HepG2 (cell line): Measurements from ENCODE around the gene USF2. TPM values are rescaled to one million over a fixed set of nuclear protein-coding genes. Genes with fewer than 3 reads are reported as not detected.

Source experiments
- ATAC-seq: fragments of 200-7000 bp; cut with Tn5 transposase; 3 replicates; pipeline ENCODE4 v1.9.1; 2020; ENCODE audit warnings: mild to moderate bottlenecking, moderate library complexity
- BruUV-seq: library from RNA; stranded (reverse); fragments of 400-500 nt; replicated peaks from 2 replicates; lab custom pipeline; 2021; lab: Mats Ljungman, UMichigan
- CTCF ChIA-PET: fragments of 300-600 bp; formaldehyde crosslinking; extraction: SDS; loops from one replicate; lab custom pipeline; 2021; ENCODE audit warnings: low total read pairs, inconsistent platforms, low intra/inter-chr PET ratio; lab: Yijun Ruan, JAX
- POLR2A ChIA-PET: fragments of 350-600 bp; sonication (Branson Sonifier 250); formaldehyde crosslinking; loops from one replicate; lab custom pipeline; 2020; ENCODE audit warnings: antibody characterized with exemption, inconsistent platforms; lab: Yijun Ruan, JAX
- DNase-seq: peaks from one replicate; pipeline ENCODE4 v3.0.0-alpha.2; 2015; ENCODE audit warnings: low spot score
- FAIRE-seq: peaks from 3 replicates; lab custom pipeline; 2011; peaks lifted over from hg19 to GRCh38; lab: Jason Lieb, UNC
- H2AFZ ChIP-seq: one replicate; pipeline ENCODE4 v1.6.1; 2011; ENCODE audit warnings: low read length, inconsistent platforms
- H3K27ac ChIP-seq: fragments of 300-600 bp; 3 replicates; pipeline ENCODE4 v1.8.0; 2011; ENCODE audit warnings: mixed run types, mild to moderate bottlenecking, mixed read lengths, low read length, inconsistent platforms; ENCODE audit not compliant: insufficient read depth; ENCODE audit errors: extremely low read length
- H3K27me3 ChIP-seq, 2 experiments: fragments of 200-600 bp in 1 of 2; 2 replicates in 1 of 2; 3 replicates in 1 of 2; pipeline versions ENCODE4 v1.6.0 to v1.8.0; 2011; ENCODE audit warnings: low read length in 2 of 2, mild to moderate bottlenecking in 2 of 2, moderate library complexity in 2 of 2, inconsistent platforms in 1 of 2; ENCODE audit not compliant: insufficient read depth in 2 of 2, control insufficient read depth in 1 of 2
- H3K36me3 ChIP-seq, 2 experiments: fragments of 200-600 bp in 1 of 2; replicated peaks in 1 of 2; 2 replicates in 1 of 2; 3 replicates in 1 of 2; pipeline versions ENCODE4 v1.5.1 to v1.8.0; 2011; ENCODE audit warnings: low read length in 2 of 2, inconsistent platforms in 1 of 2; ENCODE audit not compliant: insufficient read depth in 2 of 2, control insufficient read depth in 1 of 2
- H3K4me1 ChIP-seq: 2 replicates; pipeline ENCODE4 v1.5.1; 2012; ENCODE audit warnings: low read length, inconsistent platforms; ENCODE audit not compliant: insufficient read depth
- H3K4me2 ChIP-seq: 2 replicates; pipeline ENCODE4 v1.6.0; 2011; ENCODE audit warnings: low read depth, low read length, inconsistent platforms
- H3K4me3 ChIP-seq, 3 experiments: fragments of 200-600 bp in 1 of 3; sonication (generic), shearing (Covaris generic) in 1 of 3; replicated peaks in 1 of 3; 2 replicates each; pipeline ENCODE4 v1.5.1; 2011 to 2016; ENCODE audit warnings: low read length in 3 of 3, inconsistent platforms in 2 of 3, low read depth in 2 of 3, mild to moderate bottlenecking in 2 of 3, control low read depth in 1 of 3, mixed read lengths in 1 of 3; ENCODE audit not compliant: insufficient read depth in 1 of 3
- H3K79me2 ChIP-seq: one replicate; pipeline ENCODE4 v1.6.1; 2011; ENCODE audit warnings: low read length, inconsistent platforms; ENCODE audit not compliant: insufficient read depth
- H3K9ac ChIP-seq: 2 replicates; pipeline ENCODE4 v1.6.0; 2011; ENCODE audit warnings: mild to moderate bottlenecking, low read depth, low read length, inconsistent platforms; ENCODE audit not compliant: insufficient read depth
- H3K9me3 ChIP-seq: 2 replicates; pipeline ENCODE4 v1.5.1; 2012; ENCODE audit warnings: mild to moderate bottlenecking, low read length
- H4K20me1 ChIP-seq: 2 replicates; pipeline ENCODE4 v1.6.0; 2011; ENCODE audit warnings: inconsistent platforms, mild to moderate bottlenecking, low read length, moderate library complexity; ENCODE audit not compliant: insufficient read depth
- AKAP8 ChIP-seq: sonication (generic); formaldehyde crosslinking; IDR thresholded peaks from 2 replicates; pipeline ENCODE4 v1.5.1; 2020; ENCODE audit warnings: mild to moderate bottlenecking, missing genetic modification reagents
- BRD4 ChIP-seq: sonication (generic); formaldehyde crosslinking; IDR thresholded peaks from 2 replicates; pipeline ENCODE4 v1.4.0; 2020; ENCODE audit warnings: missing genetic modification reagents
- EZH2 ChIP-seq: conservative IDR thresholded peaks from 2 replicates; pipeline ENCODE4 v1.6.1; 2012; ENCODE audit warnings: mild to moderate bottlenecking, low read depth, low read length, moderate library complexity
- HMG20A ChIP-seq: IDR thresholded peaks from 2 replicates; pipeline ENCODE4 v1.6.1; 2016; ENCODE audit warnings: borderline replicate concordance
- ISL2 ChIP-seq: sonication (generic); formaldehyde crosslinking; IDR thresholded peaks from 2 replicates; pipeline ENCODE4 v1.5.0; 2020; ENCODE audit warnings: missing genetic modification reagents
- MATR3 ChIP-seq: sonication (generic); formaldehyde crosslinking; IDR thresholded peaks from 2 replicates; pipeline ENCODE4 v1.4.0; 2020; ENCODE audit warnings: missing genetic modification reagents
- NFE2L1 ChIP-seq: sonication (generic); formaldehyde crosslinking; IDR thresholded peaks from 2 replicates; pipeline ENCODE4 v1.4.0; 2020; ENCODE audit warnings: missing genetic modification reagents, mild to moderate bottlenecking, borderline replicate concordance
- POLR2G ChIP-seq: fragments of 200-400 bp; formaldehyde crosslinking; IDR thresholded peaks from 2 replicates; pipeline ENCODE4 v1.6.1; 2018; ENCODE audit warnings: mild to moderate bottlenecking, low read depth, low read length, moderate library complexity
- SATB2 ChIP-seq: sonication (generic); formaldehyde crosslinking; IDR thresholded peaks from 2 replicates; pipeline ENCODE4 v1.5.0; 2020; ENCODE audit warnings: missing genetic modification reagents
- ZNF572 ChIP-seq: sonication (generic); formaldehyde crosslinking; IDR thresholded peaks from 2 replicates; pipeline ENCODE4 v1.5.1; 2020; ENCODE audit warnings: mild to moderate bottlenecking, missing genetic modification reagents
- ZNF788 ChIP-seq: sonication (generic); formaldehyde crosslinking; IDR thresholded peaks from 2 replicates; pipeline ENCODE4 v1.5.0; 2020; ENCODE audit warnings: mild to moderate bottlenecking, missing genetic modification reagents, borderline replicate concordance
- WGBS: methylation state at CpG from one replicate; pipeline ENCODE4 v1.1.6; 2017; ENCODE audit warnings: low lambda C conversion rate; 5-methylcytosine and 5-hydroxymethylcytosine counted together
- in situ Hi-C: cut with HindIII; loops from 2 replicates; pipeline ENCODE4 v1.10.0; 2017; ENCODE audit warnings: low pct_unique_long_range_greater_than_20kb; ENCODE audit not compliant: extremely low pct_ligation_motif_present
- intact Hi-C: fragments of 100-400 bp; cut with micrococcal nuclease; formaldehyde crosslinking; loops from one replicate; pipeline ENCODE4 v1.10.0; 2022; ENCODE audit not compliant: unreplicated experiment
- polyA plus RNA-seq, 8 experiments: library from polyadenylated mRNA; depleted of rRNA in 3 of 8; stranded (reverse) in 7 of 8; unstranded in 1 of 8; fragments of >200 nt; fragmentation: Illumina TruSeq in 4 of 8; extraction: Trizol in 4 of 8; gene quantifications; 2 replicates each; pipeline versions ENCODE4 v1.2.1 to v1.2.3, GENCODE V29; 2011 to 2016; ENCODE audit warnings: low read depth in 4 of 8, missing spikeins in 1 of 8, mixed read lengths in 1 of 8; ENCODE audit not compliant: insufficient read depth in 1 of 8
- total RNA-seq, 5 experiments: library from RNA; depleted of rRNA; stranded (reverse); fragments of >200 nt; fragmentation: Illumina TruSeq; extraction: Trizol; gene quantifications; 2 replicates each; pipeline ENCODE4 v1.2.3, GENCODE V29; 2016; ENCODE audit warnings: low read depth in 1 of 5
- TF ChIP-seq, protein P1 (sequence below): sonication (generic); formaldehyde crosslinking; IDR thresholded peaks from 2 replicates; pipeline ENCODE4 v1.5.0; 2020; ENCODE audit warnings: mild to moderate bottlenecking, missing genetic modification reagents
- TF ChIP-seq, protein P2 (sequence below): sonication (generic); formaldehyde crosslinking; IDR thresholded peaks from 2 replicates; pipeline ENCODE4 v1.5.1; 2020; ENCODE audit warnings: mild to moderate bottlenecking, missing genetic modification reagents, moderate library complexity
- TF ChIP-seq, protein P3 (sequence below): sonication (generic); formaldehyde crosslinking; IDR thresholded peaks from 2 replicates; pipeline ENCODE4 v1.8.1; 2022; ENCODE audit warnings: mild to moderate bottlenecking, missing genetic modification reagents
- TF ChIP-seq, protein P4 (sequence below), 2 experiments: sonication (generic) in 1 of 2; formaldehyde crosslinking in 1 of 2; IDR thresholded peaks; 2 replicates each; pipeline versions ENCODE4 v1.4.0 to v1.6.1; 2016 to 2020; ENCODE audit warnings: borderline replicate concordance in 1 of 2, low read depth in 1 of 2, mild to moderate bottlenecking in 1 of 2, missing genetic modification reagents in 1 of 2

Gene USF2
- total and polyA plus RNA-seq, 2 of the 13 experiments (the other 11 are each of a cell fraction or from before 2014, with no cell fraction given), result 54.9 to 106 TPM

DNA sequence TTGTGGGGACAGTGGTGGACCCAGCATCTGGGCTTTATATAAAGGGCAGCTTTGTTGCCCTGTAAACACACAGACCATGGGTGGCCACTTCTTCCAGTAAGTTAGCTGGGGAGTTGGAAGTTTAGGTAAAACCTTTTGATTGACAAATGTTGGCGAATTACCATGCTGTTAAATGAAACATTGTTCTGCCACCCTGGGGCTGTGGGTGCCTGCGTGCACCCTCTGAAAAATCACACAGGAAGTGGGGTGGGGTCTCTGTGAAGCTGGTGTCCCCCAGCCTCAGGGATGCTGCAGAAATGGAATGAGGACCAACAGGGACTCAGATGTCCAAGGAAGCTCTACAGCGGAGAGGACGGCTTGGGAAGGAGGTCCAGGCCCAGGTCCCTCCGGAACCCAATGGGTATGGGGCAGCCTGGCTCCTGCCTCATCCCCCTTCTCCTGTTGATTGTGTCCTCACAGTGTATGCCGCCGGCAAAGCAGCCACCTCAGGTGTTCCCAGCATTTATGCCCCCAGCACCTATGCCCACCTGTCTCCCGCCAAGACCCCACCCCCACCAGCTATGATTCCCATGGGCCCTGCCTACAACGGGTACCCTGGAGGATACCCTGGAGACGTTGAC is 2.8 kb upstream of the USF2 start:
- in situ Hi-C loops, result no loop called here
- ATAC-seq (no peak), FAIRE-seq (no peak), DNase-seq (no peak)
- no peak overlapping the region for H3K4me2 ChIP-seq
- no peaks in the 10 kb centered on the region for H4K20me1 ChIP-seq
- no peak overlapping the region for H2AFZ ChIP-seq
- H3K79me2 ChIP-seq, result peaks cover 18% of the 10 kb centered on the region
- H3K9me3 ChIP-seq, result no peaks in the 10 kb centered on the region
- H3K9ac ChIP-seq, result no peak overlapping the region
- peaks cover 15 to 47% of the 10 kb centered on the region in 2 experiments; a peak in 4 of 5 replicates for H3K36me3 ChIP-seq
- POLR2A ChIA-PET, result interaction anchor here (0.8 to 3.2 kb wide), 4 partner anchors 9 to 87 kb away, joined by 3 to 19 read pairs (median 4); no protein-coding TSS in a partner anchor
- H3K4me3 ChIP-seq, result no peak overlapping the region
- H3K27ac ChIP-seq, result peak overlapping the region; percentile 26
- intact Hi-C loops, result loop anchor here (5.0 kb wide), 1 partner anchor 191 kb away; no protein-coding TSS in a partner anchor
- BruUV-seq, result no TSS peak
- WGBS, result 96% methylated on average over 5 of the region's 10 CpGs
- no peaks in the 10 kb centered on the region for H3K27me3 ChIP-seq
- CTCF ChIA-PET, result no interaction called here
- H3K4me1 ChIP-seq, result peaks cover 20% of the 10 kb centered on the region
- TF ChIP-seq ZNF572 (CRISPR knock-in tag), result no peak
- TF ChIP-seq MATR3, result no peak
- no peak for TF ChIP-seq ZNF788
- peak; percentile 8; the same call in 1 of the 2 replicates for TF ChIP-seq AKAP8 (CRISPR knock-in tag)
- TF ChIP-seq BRD4, result no peak
- no peak for TF ChIP-seq SATB2
- TF ChIP-seq HMG20A (CRISPR knock-in tag), result no peak
- TF ChIP-seq, protein P1, sequence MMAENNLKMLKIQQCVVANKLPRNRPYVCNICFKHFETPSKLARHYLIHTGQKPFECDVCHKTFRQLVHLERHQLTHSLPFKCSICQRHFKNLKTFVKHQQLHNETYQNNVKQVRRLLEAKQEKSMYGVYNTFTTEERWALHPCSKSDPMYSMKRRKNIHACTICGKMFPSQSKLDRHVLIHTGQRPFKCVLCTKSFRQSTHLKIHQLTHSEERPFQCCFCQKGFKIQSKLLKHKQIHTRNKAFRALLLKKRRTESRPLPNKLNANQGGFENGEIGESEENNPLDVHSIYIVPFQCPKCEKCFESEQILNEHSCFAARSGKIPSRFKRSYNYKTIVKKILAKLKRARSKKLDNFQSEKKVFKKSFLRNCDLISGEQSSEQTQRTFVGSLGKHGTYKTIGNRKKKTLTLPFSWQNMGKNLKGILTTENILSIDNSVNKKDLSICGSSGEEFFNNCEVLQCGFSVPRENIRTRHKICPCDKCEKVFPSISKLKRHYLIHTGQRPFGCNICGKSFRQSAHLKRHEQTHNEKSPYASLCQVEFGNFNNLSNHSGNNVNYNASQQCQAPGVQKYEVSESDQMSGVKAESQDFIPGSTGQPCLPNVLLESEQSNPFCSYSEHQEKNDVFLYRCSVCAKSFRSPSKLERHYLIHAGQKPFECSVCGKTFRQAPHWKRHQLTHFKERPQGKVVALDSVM, result no peak
- 0 out of 2 replicates have a peak, but pooled peaks have one; percentile 17 for TF ChIP-seq POLR2G
- no peak for TF ChIP-seq ISL2 (CRISPR knock-in tag)
- TF ChIP-seq, protein P2, sequence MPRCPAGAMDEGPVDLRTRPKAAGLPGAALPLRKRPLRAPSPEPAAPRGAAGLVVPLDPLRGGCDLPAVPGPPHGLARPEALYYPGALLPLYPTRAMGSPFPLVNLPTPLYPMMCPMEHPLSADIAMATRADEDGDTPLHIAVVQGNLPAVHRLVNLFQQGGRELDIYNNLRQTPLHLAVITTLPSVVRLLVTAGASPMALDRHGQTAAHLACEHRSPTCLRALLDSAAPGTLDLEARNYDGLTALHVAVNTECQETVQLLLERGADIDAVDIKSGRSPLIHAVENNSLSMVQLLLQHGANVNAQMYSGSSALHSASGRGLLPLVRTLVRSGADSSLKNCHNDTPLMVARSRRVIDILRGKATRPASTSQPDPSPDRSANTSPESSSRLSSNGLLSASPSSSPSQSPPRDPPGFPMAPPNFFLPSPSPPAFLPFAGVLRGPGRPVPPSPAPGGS (CRISPR knock-in tag), result no peak
- no peak for TF ChIP-seq EZH2
- TF ChIP-seq, protein P3, sequence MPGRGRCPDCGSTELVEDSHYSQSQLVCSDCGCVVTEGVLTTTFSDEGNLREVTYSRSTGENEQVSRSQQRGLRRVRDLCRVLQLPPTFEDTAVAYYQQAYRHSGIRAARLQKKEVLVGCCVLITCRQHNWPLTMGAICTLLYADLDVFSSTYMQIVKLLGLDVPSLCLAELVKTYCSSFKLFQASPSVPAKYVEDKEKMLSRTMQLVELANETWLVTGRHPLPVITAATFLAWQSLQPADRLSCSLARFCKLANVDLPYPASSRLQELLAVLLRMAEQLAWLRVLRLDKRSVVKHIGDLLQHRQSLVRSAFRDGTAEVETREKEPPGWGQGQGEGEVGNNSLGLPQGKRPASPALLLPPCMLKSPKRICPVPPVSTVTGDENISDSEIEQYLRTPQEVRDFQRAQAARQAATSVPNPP (CRISPR knock-in tag), result no peak
- TF ChIP-seq, protein P4, sequence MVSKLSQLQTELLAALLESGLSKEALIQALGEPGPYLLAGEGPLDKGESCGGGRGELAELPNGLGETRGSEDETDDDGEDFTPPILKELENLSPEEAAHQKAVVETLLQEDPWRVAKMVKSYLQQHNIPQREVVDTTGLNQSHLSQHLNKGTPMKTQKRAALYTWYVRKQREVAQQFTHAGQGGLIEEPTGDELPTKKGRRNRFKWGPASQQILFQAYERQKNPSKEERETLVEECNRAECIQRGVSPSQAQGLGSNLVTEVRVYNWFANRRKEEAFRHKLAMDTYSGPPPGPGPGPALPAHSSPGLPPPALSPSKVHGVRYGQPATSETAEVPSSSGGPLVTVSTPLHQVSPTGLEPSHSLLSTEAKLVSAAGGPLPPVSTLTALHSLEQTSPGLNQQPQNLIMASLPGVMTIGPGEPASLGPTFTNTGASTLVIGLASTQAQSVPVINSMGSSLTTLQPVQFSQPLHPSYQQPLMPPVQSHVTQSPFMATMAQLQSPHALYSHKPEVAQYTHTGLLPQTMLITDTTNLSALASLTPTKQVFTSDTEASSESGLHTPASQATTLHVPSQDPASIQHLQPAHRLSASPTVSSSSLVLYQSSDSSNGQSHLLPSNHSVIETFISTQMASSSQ (IDR thresholded peaks at IDR 0.05; ENCODE audit: low read depth), result no peak
- TF ChIP-seq, protein P4 (CRISPR knock-in tag; IDR thresholded peaks at IDR 0.05; ENCODE audit: borderline replicate concordance), result no peak
- no peak for TF ChIP-seq NFE2L1 (CRISPR knock-in tag)
